ENCODE measurements around the gene C6orf136. TPM values are rescaled to one million over a fixed set of nuclear protein-coding genes. Genes with fewer than 3 reads are reported as not detected.

The C6orf136 gene
- total RNA-seq, 1 experiment from 2014 or later, result 30.8 TPM

- in situ Hi-C loops (cut with HindIII; ENCODE audit: low pct_unique_long_range_greater_than_20kb, low sequenced_read_pairs), result no loop called here
- ATAC-seq (no peak), DNase-seq (ENCODE audit: low read depth, low spot score) (no peak)
- no TSS peak for BruUV-seq (replicated peaks)
- Histone ChIP-seq H3K27ac (ENCODE audit: low read length) (no peak overlapping the region), H3K36me3 (ENCODE audit: control insufficient read depth, insufficient read depth, low read length) (peaks cover 19% of the 10 kb centered on the region), H3K4me1 (ENCODE audit: control insufficient read depth, insufficient read depth, low read length) (no peaks in the 10 kb centered on the region), H3K27me3 (ENCODE audit: control insufficient read depth, insufficient read depth, low read length) (no peaks in the 10 kb centered on the region), H3K9me3 (ENCODE audit: control insufficient read depth, insufficient read depth, low read depth, low read length) (no peaks in the 10 kb centered on the region), H3K4me3 (ENCODE audit: low read depth in 2 of 2, low read length in 2 of 2) (no peak overlapping the region)
- intact Hi-C loops (cut with micrococcal nuclease; ENCODE audit: unreplicated experiment), result no loop called here
- ChIA-PET CTCF (no interaction called here), POLR2A (interaction anchor here (0.5 to 1.0 kb wide), 2 partner anchors 36 to 108 kb away, joined by 3 to 9 read pairs; no protein-coding TSS in a partner anchor)
- TF ChIP-seq POLR2AphosphoS5 (IDR thresholded peaks at IDR 0.05; ENCODE audit: low read depth, low read length) (no peak; the same call in 1 of the 2 replicates), TCF7L2 (IDR thresholded peaks at IDR 0.05; ENCODE audit: low read depth, low read length) (0 out of 2 replicates have a peak, but pooled peaks have one; percentile 15)
Observed at GRCh38 chr6:30601815-30602641, 44.9 kb upstream of the C6orf136 start.

DNA sequence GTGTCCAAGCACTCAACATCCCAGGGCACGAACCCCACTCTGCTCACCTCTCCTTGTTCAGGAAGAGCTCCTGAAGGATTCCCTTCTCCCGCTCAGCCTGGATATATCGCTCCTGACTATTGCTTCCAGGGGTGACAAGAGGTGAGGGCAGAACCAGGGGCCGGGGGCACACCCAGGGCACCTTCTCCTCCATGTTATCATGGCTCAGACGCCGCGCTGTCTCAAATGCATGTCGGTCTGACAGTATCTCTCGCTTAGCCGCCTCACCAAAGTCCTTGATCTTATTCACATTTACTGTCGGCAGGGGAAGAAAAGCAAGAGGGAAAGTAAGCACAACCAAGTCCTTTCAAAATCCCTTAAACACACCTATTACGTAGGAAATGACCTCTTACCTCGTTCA is 43.0 kb upstream of the C6orf136 start:
- no peak overlapping the region for H3K4me3 ChIP-seq (ENCODE audit: low read depth in 2 of 2, low read length in 2 of 2)
- H3K36me3 ChIP-seq (ENCODE audit: control insufficient read depth, insufficient read depth, low read length), result peaks cover 28% of the 10 kb centered on the region
- DNase-seq (ENCODE audit: low read depth, low spot score) (no peak), ATAC-seq (no peak)
- TF ChIP-seq TCF7L2 (IDR thresholded peaks at IDR 0.05; ENCODE audit: low read depth, low read length) (no peak), SIN3A (IDR thresholded peaks at IDR 0.05; ENCODE audit: borderline replicate concordance, insufficient read depth, low read depth, low read length) (no peak), POLR2AphosphoS5 (IDR thresholded peaks at IDR 0.05; ENCODE audit: low read depth, low read length) (no peak; the same call in 1 of the 2 replicates), CTCF (IDR thresholded peaks at IDR 0.05) (no peak)
- TF ChIP-seq, protein P1, sequence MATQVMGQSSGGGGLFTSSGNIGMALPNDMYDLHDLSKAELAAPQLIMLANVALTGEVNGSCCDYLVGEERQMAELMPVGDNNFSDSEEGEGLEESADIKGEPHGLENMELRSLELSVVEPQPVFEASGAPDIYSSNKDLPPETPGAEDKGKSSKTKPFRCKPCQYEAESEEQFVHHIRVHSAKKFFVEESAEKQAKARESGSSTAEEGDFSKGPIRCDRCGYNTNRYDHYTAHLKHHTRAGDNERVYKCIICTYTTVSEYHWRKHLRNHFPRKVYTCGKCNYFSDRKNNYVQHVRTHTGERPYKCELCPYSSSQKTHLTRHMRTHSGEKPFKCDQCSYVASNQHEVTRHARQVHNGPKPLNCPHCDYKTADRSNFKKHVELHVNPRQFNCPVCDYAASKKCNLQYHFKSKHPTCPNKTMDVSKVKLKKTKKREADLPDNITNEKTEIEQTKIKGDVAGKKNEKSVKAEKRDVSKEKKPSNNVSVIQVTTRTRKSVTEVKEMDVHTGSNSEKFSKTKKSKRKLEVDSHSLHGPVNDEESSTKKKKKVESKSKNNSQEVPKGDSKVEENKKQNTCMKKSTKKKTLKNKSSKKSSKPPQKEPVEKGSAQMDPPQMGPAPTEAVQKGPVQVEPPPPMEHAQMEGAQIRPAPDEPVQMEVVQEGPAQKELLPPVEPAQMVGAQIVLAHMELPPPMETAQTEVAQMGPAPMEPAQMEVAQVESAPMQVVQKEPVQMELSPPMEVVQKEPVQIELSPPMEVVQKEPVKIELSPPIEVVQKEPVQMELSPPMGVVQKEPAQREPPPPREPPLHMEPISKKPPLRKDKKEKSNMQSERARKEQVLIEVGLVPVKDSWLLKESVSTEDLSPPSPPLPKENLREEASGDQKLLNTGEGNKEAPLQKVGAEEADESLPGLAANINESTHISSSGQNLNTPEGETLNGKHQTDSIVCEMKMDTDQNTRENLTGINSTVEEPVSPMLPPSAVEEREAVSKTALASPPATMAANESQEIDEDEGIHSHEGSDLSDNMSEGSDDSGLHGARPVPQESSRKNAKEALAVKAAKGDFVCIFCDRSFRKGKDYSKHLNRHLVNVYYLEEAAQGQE (IDR thresholded peaks at IDR 0.05; ENCODE audit: insufficient read depth in 1 of 2, low read depth in 2 of 2, low read length in 1 of 2), result no peak
- POLR2A ChIA-PET, result no interaction called here
- H3K27ac ChIP-seq (ENCODE audit: low read length), result no peak overlapping the region
- in situ Hi-C loops (cut with HindIII; ENCODE audit: low pct_unique_long_range_greater_than_20kb, low sequenced_read_pairs), result no loop called here
- CTCF ChIA-PET, result no interaction called here
- H3K4me1 ChIP-seq (ENCODE audit: control insufficient read depth, insufficient read depth, low read length), result no peaks in the 10 kb centered on the region
- no peaks in the 10 kb centered on the region for H3K27me3 ChIP-seq (ENCODE audit: control insufficient read depth, insufficient read depth, low read length)
- BruUV-seq (replicated peaks), result no TSS peak
- intact Hi-C loops (cut with micrococcal nuclease; ENCODE audit: unreplicated experiment), result no loop called here
- no peaks in the 10 kb centered on the region for H3K9me3 ChIP-seq (ENCODE audit: control insufficient read depth, insufficient read depth, low read depth, low read length)

- no peak overlapping the region for H3K27ac ChIP-seq (ENCODE audit: low read length)
- no peak for DNase-seq (ENCODE audit: low read depth, low spot score)
- intact Hi-C loops (cut with micrococcal nuclease; ENCODE audit: unreplicated experiment) (no loop called here), in situ Hi-C loops (cut with HindIII; ENCODE audit: low pct_unique_long_range_greater_than_20kb, low sequenced_read_pairs) (no loop called here)
- H3K4me1 ChIP-seq (ENCODE audit: control insufficient read depth, insufficient read depth, low read length), result peaks cover 27% of the 10 kb centered on the region
- H3K36me3 ChIP-seq (ENCODE audit: control insufficient read depth, insufficient read depth, low read length), result peaks cover 20% of the 10 kb centered on the region
- no peak for ATAC-seq
- no peak overlapping the region for H3K4me3 ChIP-seq (ENCODE audit: low read depth in 2 of 2, low read length in 2 of 2)
- BruUV-seq (replicated peaks), result no TSS peak
- TF ChIP-seq SIN3A (IDR thresholded peaks at IDR 0.05; ENCODE audit: borderline replicate concordance, insufficient read depth, low read depth, low read length) (no peak), POLR2AphosphoS5 (IDR thresholded peaks at IDR 0.05; ENCODE audit: low read depth, low read length) (peak; percentile 51; the same call in 1 of the 2 replicates)
- no peaks in the 10 kb centered on the region for H3K9me3 ChIP-seq (ENCODE audit: control insufficient read depth, insufficient read depth, low read depth, low read length)
- ChIA-PET POLR2A (interaction anchor here (0.7 kb wide), 1 partner anchor 12 kb away, joined by 3 read pairs; no protein-coding TSS in a partner anchor), CTCF (no interaction called here)
- H3K27me3 ChIP-seq (ENCODE audit: control insufficient read depth, insufficient read depth, low read length), result no peaks in the 10 kb centered on the region
Observed at GRCh38 chr6:30610065-30610464, 36.9 kb upstream of the C6orf136 start.
